GM23338 (cell line): ENCODE measurements around the gene CEP170B.
A peak's percentile ranks its signal among the peaks of the same experiment; 100 is the strongest.

ENCODE experiments used
- CTCF ChIP-seq, 2 experiments: fragments of 200-600 bp in 1 of 2; sonication (generic) in 1 of 2; conservative IDR thresholded peaks; 2 replicates each; pipeline versions ENCODE4 v1.5.1 to v1.6.1; 2016 to 2017; ENCODE audit warnings: antibody characterized with exemption in 2 of 2, low read depth in 2 of 2, mild to moderate bottlenecking in 2 of 2, moderate library complexity in 1 of 2
- EZH2phosphoT487 ChIP-seq: fragments of 200-600 bp; sonication (generic); IDR thresholded peaks from one replicate; pipeline ENCODE4 v1.8.1; 2018; ENCODE audit warnings: antibody characterized with exemption; ENCODE audit not compliant: unreplicated experiment

- TF ChIP-seq CTCF (conservative IDR thresholded peaks at IDR 0.05; ENCODE audit: low read depth in 2 of 2) (peak; percentile 57 to 80), EZH2phosphoT487 (no peak)
Measured at GRCh38 chr14:104827177-104828055, 37.7 kb upstream of the CEP170B start.
